ENCODE data around the gene RTL10. TPM values are rescaled to one million over a fixed set of nuclear protein-coding genes. Genes with fewer than 3 reads are reported as not detected.

The RTL10 gene
- total RNA-seq (2021; fragmentation: NEBNext Ultra II Directional; extraction: Animal tissue kit (Norgen Biotek cat#: 25700)) (16.1 and 18.8 TPM in 2 replicates), polyA plus RNA-seq (2011; rRNA removed) (11.5 and 15.5 TPM in 2 replicates), polyA minus RNA-seq (2011; rRNA and poly(A)+ RNA removed) (32.1 and 33.6 TPM in 2 replicates)
- 9.8 TPM for polyA plus RNA-seq (2011; cell fraction: cytosol; rRNA removed)
- polyA plus RNA-seq (2011; cell fraction: nucleus; rRNA removed): 21.7 TPM
- 9.6 to 13.3 TPM (median 12.3 TPM) in 4 replicates for polyA plus RNA-seq (2012, experiment 1 of 2)
- 9.3 TPM for polyA plus RNA-seq (2012, experiment 2 of 2)
- polyA plus RNA-seq (2013, experiment 1 of 2): 7.9 TPM
- 7.7 TPM for polyA plus RNA-seq (2013, experiment 2 of 2)
- 10.3 TPM for polyA minus RNA-seq (2011; cell fraction: cytosol; rRNA and poly(A)+ RNA removed)
- 21.5 TPM for polyA minus RNA-seq (2011; cell fraction: nucleus; rRNA and poly(A)+ RNA removed)
- long read RNA-seq, experiment 1, full-length matches to known transcripts: 1 of 6 reads
- long read RNA-seq, experiment 1, partial matches to known transcripts: 2 of 6 reads
- long read RNA-seq, experiment 1, other reads (novel, unspliced or antisense): 3 of 6 reads
- long read RNA-seq, experiment 2, full-length matches to known transcripts: 4 of 5 reads
- long read RNA-seq, experiment 2, partial matches to known transcripts: 0 of 5 reads
- long read RNA-seq, experiment 2, other reads (novel, unspliced or antisense): 1 of 5 reads

GRCh38 chr22:19854778-19855503 lies at the start of gene RTL10, which contains the start of gene GNB1L:
Gene RTL10, minus strand, starts transcription at chr22:19854874. Its CDS starts 2,613 bp downstream, at chr22:19852261.
Gene GNB1L, minus strand, starts transcription at chr22:19854874. Its CDS starts 33,519 bp downstream, at chr22:19821355.
- ChIA-PET CTCF (ENCODE audit: partially characterized antibody) (interaction anchor here (0.6 to 1.7 kb wide), 18 partner anchors 8 to 1757 kb away, joined by 3 to 5 read pairs (median 4); no protein-coding TSS in a partner anchor), POLR2A (ENCODE audit: partially characterized antibody) (interaction anchor here (0.6 to 1.5 kb wide), 15 partner anchors 8 to 69 kb away, joined by 3 to 10 read pairs (median 3); no protein-coding TSS in a partner anchor)
- DNase-seq (ENCODE audit: low read depth in 1 of 2, low spot score in 2 of 2): peak; percentile 70 to 94
- H2BK20ac ChIP-seq (ENCODE audit: low read length): no peak within 1 kb of the TSS
- peak within 1 kb of the TSS; percentile 84 for H3K4ac ChIP-seq (replicated peaks; ENCODE audit: insufficient read length, low read depth, low read length)
- 2% methylated on average over 68 of the region's 81 CpGs; no CpG with 5 or more reads in 1 of the 2 experiments for WGBS, 2 experiments (ENCODE audit: extremely low coverage in 1 of 2, insufficient coverage in 1 of 2, insufficient read length in 1 of 2, insufficient replicate concordance in 2 of 2, low coverage in 1 of 2, low lambda C conversion rate in 2 of 2, missing lambda C conversion rate in 1 of 2)
- H3K9me3 ChIP-seq (ENCODE audit: insufficient read depth in 2 of 2, low read depth in 1 of 2, low read length in 1 of 2): no peaks in the 10 kb centered on the region
- 0 out of 2 replicates have a peak within 1 kb of the TSS, but pooled peaks have one; percentile 17 for H2BK12ac ChIP-seq (ENCODE audit: low read depth, low read length)
- H2BK5ac ChIP-seq (ENCODE audit: low read depth, low read length): peak within 1 kb of the TSS; percentile 95; the same call in 1 of the 2 replicates
- no peak within 1 kb of the TSS for H2BK120ac ChIP-seq (replicated peaks; ENCODE audit: low read depth, low read length)
- peak within 1 kb of the TSS; percentile 78 to 86 (median 81) for H3K9ac ChIP-seq (replicated peaks in 1 of 4; ENCODE audit: extremely low read depth in 1 of 4, low read depth in 3 of 4, low read length in 3 of 4)
- peak within 1 kb of the TSS; percentile 25; the same call in 1 of the 2 replicates for H2AFZ ChIP-seq (ENCODE audit: low read length)
- peaks cover 10 to 33% of the 10 kb centered on the region in 2 experiments for H4K20me1 ChIP-seq (replicated peaks in 1 of 2; ENCODE audit: control insufficient read depth in 1 of 2, insufficient read depth in 2 of 2, low read length in 2 of 2)
- peaks cover 0 to 26% of the 10 kb centered on the region in 2 experiments; a peak in 3 of 4 replicates for H3K79me2 ChIP-seq (ENCODE audit: control insufficient read depth in 1 of 2, insufficient read depth in 2 of 2, low read length in 2 of 2)
- H4K8ac ChIP-seq (ENCODE audit: extremely low read depth, insufficient read depth, low read length): peak within 1 kb of the TSS; percentile 96
- no peak for FAIRE-seq
- H2BK15ac ChIP-seq (ENCODE audit: low read length): peak within 1 kb of the TSS; percentile 46; the same call in 1 of the 2 replicates
- H3K27ac ChIP-seq (ENCODE audit: low read depth, low read length): peak within 1 kb of the TSS; percentile 80
- peaks cover 0 to 24% (median 12%) of the 10 kb centered on the region in 4 experiments; a peak in 6 of 7 replicates for H3K4me1 ChIP-seq (replicated peaks in 1 of 4; ENCODE audit: control insufficient read depth in 3 of 4, insufficient read depth in 4 of 4, low read length in 3 of 4)
- H3K23ac ChIP-seq (ENCODE audit: insufficient read length): no peak within 1 kb of the TSS
- peaks cover 16% of the 10 kb centered on the region; the same call in 1 of the 2 replicates for H3K23me2 ChIP-seq (ENCODE audit: low read depth, low read length)
- peak within 1 kb of the TSS; percentile 7; the same call in 1 of the 2 replicates for H2AK5ac ChIP-seq (ENCODE audit: low read depth, low read length)
- peak within 1 kb of the TSS; percentile 88 to 99 for H3K4me2 ChIP-seq (ENCODE audit: insufficient read depth in 1 of 2, low read depth in 2 of 2, low read length in 2 of 2)
- H3K4me3 ChIP-seq (ENCODE audit: extremely low read depth in 1 of 4, insufficient read depth in 2 of 4, low read depth in 3 of 4, low read length in 4 of 4): peak within 1 kb of the TSS; percentile 75 to 92 (median 87)
- peaks cover 21% of the 10 kb centered on the region for H3K79me1 ChIP-seq (ENCODE audit: low read depth, low read length)
- H4K5ac ChIP-seq (ENCODE audit: insufficient read length, low read depth, low read length): peak within 1 kb of the TSS; percentile 92
- no peaks in the 10 kb centered on the region for H3K27me3 ChIP-seq (replicated peaks in 1 of 4; ENCODE audit: control insufficient read depth in 3 of 4, extremely low read depth in 1 of 4, insufficient read depth in 3 of 4, low read length in 3 of 4)
- peak within 1 kb of the TSS; percentile 82 for H3K56ac ChIP-seq (replicated peaks; ENCODE audit: insufficient read length, low read depth, low read length)
- no peak within 1 kb of the TSS for H3K14ac ChIP-seq (ENCODE audit: insufficient read length)
- peaks cover 2 to 16% (median 14%) of the 10 kb centered on the region in 4 experiments; a peak in 6 of 8 replicates for H3K36me3 ChIP-seq (ENCODE audit: control insufficient read depth in 2 of 4, insufficient read depth in 4 of 4, low read length in 3 of 4)
- peak within 1 kb of the TSS; percentile 95 for H4K91ac ChIP-seq (replicated peaks; ENCODE audit: insufficient read length, low read length)
- peak within 1 kb of the TSS; percentile 89 for H3K18ac ChIP-seq (ENCODE audit: extremely low read depth, low read length)
- TF ChIP-seq RXRA (IDR thresholded peaks at IDR 0.05; ENCODE audit: insufficient read depth, low read depth, low read length): no peak
- peak; percentile 62 for TF ChIP-seq ASH2L (IDR thresholded peaks at IDR 0.05; ENCODE audit: low read length)
- TF ChIP-seq SIRT6 (IDR thresholded peaks at IDR 0.05; ENCODE audit: low read length): no peak
- TF ChIP-seq KDM1A (IDR thresholded peaks at IDR 0.05; ENCODE audit: borderline replicate concordance, low read length): no peak
- TF ChIP-seq SP1 (IDR thresholded peaks at IDR 0.05; ENCODE audit: low read depth, low read length): 0 out of 2 replicates have a peak, but pooled peaks have one; percentile 34
- no peak; the same call in 1 of the 2 replicates for TF ChIP-seq PHF8 (conservative IDR thresholded peaks at IDR 0.05; ENCODE audit: low read depth, low read length)
- no peak for TF ChIP-seq CBX5 (IDR thresholded peaks at IDR 0.05; ENCODE audit: low read depth, low read length)
- TF ChIP-seq MAX (IDR thresholded peaks at IDR 0.05): peak; percentile 93
